Stimulated activated CD8-positive, alpha-beta memory T cell treated with anti-CD3 and anti-CD28 coated beads, Interleukin-12 subunit alpha, Interleukin-12 subunit beta, amount 100 ng/mL, for 24 hours (primary cell): ENCODE measurements around the gene PHACTR1.
"Not testable (repeated sequence)": the region's sequence is repeated elsewhere in the genome, so short reads cannot be mapped to it uniquely, and the experiment has no call there.

Source experiments
- DNase-seq: peaks from one replicate; pipeline ENCODE4 v3.0.0-alpha.2; 2020; ENCODE audit errors: extremely low read depth

PHACTR1 gene

DNA sequence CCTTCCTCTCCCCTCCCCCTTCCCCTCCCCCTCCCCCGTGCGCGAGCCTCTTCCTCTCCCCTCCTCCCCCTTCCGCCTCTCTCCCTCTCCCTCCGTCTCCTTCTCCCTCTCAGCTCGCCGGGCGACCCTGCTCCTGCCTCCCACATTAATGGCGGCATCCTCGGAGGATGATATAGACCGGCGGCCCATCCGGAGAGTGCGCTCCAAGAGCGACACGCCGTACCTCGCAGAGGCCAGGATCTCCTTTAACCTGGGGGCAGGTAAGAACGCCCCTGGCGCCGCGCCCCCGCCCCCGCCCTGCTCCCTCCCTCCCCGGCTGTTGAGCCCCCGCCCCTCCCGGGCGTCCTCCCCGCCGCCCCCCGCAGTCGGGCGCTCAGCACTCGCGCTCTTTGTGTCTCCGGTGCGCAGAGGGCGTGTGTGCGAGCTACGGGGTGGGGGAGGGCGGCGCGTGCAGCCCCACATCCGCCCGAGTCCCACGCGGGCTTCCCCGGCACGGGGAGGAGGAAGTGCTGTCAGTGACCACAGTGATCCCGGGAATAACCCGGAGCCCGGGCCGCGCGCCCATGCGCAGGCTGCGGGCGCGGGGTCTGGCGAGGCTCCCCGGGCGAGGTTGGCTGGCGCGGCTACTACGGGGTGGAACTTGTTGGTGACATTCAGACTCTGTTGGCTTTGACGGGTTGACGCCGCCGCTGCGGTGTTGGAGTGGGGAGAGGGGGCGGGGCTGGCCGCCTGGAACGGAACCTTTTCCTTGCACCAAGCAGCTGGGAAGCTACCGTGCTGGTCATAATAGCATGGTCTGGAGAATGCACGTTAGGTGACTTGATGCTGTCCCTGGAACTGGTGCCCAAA is 33.2 kb downstream of the PHACTR1 start:
- DNase-seq = no peak

DNA sequence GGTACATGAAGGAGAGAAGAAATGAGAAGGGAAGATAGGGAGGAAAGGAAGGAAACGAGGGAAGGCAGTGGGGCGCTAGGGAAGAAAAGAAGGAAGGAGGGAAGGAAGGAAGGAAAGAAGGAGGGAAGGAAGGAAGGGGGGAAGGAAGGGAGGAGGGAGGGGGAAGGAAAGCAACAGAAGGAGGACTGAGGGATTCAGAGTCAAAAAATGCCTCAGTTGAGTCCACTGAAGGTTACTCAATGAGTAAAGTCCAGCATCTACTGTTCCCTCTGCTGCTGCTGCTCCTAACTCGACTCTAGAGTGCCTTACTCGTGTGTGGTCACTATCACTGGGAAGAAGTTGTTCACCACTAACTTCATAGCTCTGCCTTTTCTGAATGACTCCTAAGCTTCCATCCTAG is 33.8 kb downstream of the PHACTR1 start:
- no peak for DNase-seq

DNA sequence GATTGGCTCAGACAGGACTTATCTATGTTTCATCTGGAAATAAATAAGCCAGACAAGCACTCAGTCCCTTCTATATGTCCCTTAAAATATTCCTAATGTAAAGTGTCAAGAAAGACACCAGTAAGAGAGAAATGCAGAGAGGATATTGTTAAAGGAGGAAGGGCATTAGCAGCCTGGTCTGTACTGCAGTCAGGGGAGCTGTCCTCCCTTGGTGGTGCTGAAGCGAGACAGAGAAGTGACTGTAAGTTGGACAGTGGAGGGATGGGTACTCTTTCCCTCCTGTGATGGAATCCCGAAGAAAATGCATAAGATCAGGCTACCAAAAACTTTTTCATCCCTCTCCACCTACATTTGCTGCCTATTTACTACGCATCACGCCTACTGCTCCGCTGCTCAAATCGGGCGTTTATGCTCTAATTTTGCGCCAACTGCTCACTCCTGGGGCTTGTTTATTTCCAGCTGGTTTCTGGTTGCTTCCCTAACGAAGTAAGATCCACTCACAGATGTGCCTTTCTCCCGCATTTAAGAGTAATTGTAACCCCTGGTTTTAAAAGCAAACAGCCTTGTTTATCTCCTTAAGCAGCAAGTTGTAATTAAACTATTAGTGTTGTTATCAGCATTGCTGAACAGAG is 35.2 kb downstream of the PHACTR1 start:
- DNase-seq = no peak

DNA sequence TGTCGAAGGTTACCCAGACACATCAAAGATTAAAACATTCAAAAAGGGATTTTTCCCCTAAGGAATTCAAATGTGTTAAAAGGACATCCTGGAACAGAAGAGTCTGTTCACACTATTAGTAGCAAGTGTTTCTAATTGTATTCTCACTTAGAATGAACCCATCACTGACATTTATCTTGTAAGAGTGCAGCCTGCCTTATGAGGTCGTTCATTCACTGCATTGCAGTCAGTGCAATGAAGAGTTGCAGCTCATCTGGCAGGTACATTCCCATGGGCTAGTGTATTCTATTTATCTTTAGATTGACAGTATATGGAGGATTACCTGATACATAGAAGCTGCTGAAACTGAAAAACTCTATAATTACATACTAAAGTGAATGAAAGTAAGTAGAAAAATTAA is 36.5 kb downstream of the PHACTR1 start:
- DNase-seq = no peak

DNA sequence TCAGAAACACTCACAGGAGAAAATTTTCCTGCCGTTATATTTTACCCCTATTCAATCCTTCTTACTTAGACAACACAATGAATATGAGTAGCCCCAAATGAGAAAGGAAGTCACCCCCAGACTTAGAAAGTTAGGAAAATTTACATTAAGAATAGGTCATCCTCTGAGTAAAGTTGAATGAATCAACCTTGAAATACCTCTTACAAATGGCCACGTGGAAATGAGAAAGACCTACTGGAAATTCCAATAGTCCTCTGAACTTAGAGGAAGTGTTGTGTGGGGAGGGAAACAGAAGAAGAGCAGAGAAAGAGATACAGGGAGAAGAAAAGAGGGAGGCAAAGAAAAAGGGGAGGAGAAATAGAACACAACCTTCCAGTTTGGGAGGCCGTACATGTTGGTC is 43.7 kb downstream of the PHACTR1 start:
- no peak for DNase-seq

DNA sequence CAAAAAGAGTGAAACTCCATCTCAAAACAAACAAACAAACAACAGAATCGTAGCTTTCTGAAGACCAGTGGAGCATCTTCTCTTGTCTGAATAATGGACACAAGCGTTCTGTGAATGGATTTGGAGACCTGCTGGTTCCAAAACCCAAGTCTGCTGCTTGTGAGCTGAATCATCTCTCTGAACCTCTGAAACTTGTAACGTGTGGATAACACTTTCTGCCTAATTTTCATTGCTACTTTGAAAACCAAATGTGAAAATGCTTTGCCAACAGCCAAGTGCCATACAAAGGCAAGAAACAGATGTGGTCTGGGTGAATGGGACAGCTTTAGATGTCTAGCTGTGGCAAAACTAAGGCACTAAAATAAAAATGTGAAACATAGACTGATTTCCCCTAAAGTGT is 44.3 kb downstream of the PHACTR1 start:
- DNase-seq = no peak

DNA sequence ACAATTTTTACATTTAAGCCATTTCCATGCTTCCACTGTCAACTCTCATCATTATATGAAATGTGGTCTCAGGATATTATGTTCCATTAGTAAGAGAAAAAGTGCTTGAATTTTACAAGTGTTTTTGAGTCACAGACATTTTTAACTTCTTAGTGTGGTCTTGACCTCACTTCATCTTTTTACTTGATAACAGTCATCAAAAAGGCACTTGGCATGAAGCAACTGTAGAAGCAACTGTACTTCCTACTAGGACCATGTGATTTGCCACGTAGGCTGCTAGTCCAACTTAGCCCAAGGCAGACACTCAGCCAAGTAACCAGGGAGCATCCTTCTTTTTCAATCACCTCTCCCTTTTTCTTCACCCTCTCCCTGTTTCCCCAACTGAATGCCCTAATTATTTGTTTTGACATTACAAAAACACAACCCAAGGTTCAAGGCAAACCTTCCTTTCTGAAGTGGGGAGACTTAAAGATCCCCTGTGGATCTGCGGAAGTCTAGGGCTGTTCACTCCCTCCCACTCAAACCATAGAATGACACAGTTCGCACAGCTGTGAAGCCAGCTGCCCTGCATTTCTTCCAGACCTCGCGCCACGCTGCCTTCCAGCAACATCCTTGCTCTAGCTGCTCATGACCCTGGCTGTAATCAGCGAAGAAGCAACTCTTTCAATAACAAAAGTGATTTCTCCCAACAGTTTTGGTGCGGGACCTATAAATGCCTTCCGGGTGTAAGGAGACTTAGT is 45.0 kb downstream of the PHACTR1 start:
- no peak for DNase-seq

DNA sequence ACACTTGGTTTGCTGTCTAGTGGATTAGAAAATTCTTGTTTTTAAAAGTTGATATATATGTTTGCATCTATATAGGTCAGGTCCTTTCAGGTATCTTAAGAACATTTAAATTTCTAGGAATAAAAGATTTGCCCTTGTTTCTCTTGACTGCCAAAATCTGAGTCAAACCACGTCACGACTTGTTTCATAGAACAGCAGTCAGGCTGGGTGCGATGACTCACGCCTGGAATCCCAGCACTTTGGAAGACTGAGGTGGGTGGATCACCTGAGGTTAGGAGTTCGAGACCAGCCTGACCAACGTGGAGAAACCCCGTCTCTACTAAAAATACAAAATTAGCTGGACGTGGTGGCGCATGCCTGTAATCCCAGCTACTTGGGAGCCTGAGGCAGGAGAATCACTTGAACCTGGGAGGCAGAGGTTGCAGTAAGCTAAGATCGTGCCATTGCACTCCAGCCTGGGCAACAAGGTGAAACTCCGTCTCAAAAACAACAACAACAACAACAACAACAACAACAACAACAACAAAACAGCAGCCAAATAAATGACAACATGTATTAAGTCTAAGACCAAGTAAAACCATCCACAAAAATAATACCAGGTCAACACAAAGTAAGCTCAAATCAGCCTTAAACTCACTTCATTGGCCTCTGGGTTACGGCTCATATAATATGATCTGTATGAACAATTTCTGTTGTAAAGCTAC is 46.3 kb downstream of the PHACTR1 start:
- DNase-seq = not testable (repeated sequence)

DNA sequence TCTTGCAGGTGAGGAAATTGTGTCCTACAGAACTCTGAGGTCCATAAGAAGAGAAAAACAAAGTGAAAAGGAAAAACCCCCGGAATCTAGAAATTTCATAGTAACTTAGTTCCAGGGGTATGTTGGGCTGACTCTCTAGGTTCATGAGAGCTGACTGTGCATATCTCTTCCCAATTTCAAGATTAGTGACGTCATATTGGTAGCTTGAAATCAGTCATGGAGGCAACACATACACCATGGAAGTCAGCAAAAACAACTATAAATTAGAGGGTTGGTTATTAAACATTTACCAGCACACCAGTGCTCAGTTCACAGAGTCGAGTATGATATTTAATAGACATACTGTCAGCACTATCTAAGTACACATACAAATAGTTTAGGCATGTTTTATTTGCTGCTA is 49.8 kb downstream of the PHACTR1 start:
- no peak for DNase-seq

DNA sequence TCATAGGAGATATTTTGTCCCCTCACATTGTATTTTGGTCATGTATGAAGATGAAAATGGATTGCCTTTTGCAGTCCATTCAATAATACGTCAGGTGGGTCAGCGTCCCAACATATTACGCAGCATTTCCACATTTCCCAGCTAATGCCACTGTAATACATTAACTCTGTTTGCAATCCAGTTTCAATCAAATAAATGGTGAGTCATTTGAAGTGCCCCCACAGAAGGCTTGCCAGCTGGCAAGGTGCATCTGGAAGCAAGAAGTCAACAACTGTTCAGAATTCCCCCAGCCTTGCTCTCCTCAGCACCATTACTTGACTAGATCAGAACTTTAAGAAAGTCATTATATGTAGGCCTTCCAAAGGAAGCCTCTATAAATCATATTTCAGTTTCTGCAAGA is 50.4 kb downstream of the PHACTR1 start:
- DNase-seq = no peak

DNA sequence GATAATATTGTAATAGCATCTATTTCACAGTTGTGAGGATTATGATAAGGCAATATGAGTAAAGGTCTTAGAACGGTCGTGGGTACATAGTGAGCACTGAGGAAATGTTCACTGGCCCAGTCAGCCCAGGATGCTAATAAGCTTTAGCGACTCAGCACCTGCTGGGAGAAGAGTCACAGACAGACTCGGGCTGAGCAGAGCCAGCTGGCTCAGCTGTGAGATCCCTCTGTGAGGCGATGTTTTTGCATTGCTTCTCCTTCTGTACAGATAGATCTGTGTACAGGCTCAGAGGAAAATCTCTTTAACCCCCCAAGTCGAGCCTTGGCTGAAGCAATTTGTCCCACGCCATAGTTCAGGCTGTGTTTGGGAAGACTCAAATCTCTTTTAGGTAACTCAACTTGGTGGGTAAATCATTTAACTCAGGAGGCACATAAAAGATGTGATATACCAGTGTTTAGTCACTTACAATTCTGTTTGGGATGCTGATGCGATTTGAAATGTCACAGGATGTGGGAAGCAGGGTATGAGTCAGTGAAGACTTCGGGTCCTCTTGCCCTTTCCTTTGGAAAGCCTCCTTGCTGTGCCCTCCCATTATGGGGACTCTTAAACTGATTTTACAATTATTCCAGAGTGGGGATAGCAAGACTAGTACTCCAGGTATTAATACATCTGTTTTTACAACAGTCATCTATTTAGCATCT is 53.1 kb downstream of the PHACTR1 start:
- no peak for DNase-seq

DNA sequence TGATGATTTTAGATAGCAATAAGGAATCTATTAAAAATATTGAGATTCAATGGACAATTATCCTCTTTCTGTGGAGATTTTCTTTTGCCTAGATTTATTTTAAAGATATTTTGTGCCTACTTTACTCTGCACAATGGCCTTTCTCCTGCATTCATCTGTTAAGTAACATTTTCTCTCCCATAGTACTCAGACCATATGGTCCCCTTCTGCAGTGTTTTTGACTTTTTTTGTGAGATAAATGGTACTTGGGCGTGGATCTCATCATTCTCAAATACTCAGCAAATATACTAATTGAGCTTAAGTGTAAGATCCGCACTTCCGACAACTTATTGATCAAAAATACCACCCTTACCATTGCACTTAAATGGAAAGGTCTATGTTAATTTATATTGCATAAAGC is 55.8 kb downstream of the PHACTR1 start:
- DNase-seq = no peak

DNA sequence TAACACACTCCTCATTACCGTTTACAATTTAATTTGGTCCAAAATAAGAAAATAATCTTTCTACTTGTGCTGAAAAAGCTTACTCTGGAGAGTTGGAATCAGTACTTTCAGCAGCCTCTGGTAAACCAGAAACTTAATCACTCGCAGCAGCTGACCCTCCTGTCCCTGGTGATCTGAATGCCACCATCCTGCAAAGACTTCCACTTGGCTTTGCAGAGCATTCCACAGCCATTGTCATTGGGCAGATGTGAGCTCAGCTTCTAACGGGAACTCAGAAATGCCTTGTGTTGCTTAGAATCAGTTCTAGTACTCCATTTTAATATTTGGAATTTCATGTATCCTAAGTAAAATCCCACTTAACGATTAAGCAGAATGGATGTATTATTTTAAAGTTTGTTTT is 59.7 kb downstream of the PHACTR1 start:
- no peak for DNase-seq

DNA sequence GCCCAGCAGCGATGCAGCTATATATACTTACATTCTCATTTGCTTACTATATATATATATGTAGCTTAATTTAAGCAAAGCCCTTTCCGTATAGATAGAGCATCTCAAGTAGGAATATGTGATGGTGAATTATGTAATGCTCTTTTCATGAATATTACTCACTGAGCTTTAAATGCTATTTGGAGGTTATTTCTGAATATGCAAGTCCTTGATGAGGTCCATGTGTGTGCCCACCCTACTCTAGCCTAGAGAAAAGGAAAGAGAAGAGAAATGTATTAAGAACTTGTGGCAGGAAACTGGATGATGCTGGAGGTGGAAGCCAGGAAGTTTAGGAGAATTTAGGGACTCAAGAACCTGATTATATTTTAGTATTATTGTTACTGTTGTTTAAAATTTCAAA is 63.2 kb downstream of the PHACTR1 start:
- DNase-seq = no peak

DNA sequence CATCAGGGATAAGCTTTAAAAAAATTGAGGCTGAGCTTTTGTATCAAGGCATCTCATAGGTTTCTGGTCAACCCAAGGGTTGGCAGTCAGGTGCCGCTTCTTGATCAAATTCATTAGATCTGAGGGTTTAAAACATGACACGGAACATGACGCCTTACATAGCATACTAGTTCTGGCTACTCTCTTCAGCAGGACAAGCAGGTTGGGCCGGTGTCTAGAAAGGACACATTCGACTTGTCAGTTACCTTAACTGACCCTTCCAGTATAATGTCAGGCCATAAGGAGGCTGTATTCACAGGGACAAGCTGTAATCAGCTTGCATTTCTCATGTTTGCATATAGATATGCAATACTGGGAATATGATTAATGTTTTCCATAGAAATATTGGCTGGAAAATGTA is 65.6 kb downstream of the PHACTR1 start:
- no peak for DNase-seq

DNA sequence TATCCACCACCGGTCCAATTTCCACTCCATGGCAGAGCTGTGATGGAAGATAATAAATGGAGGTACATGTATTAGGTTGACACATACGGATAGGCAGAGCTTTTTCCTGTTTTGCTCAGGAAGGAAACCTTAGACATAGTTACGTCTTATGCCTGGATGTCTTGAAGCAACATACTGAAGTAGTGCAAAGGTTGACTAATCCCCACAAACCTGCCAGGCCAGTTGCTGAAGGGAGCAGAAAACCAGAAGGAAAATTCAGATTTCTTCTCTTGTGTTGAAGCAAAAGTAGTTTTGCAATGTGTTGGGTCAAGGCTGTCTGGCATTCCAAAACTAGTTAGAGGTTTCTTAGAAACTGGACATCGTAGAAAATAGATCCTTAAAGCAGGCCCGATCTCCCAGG is 68.7 kb downstream of the PHACTR1 start:
- DNase-seq = no peak

DNA sequence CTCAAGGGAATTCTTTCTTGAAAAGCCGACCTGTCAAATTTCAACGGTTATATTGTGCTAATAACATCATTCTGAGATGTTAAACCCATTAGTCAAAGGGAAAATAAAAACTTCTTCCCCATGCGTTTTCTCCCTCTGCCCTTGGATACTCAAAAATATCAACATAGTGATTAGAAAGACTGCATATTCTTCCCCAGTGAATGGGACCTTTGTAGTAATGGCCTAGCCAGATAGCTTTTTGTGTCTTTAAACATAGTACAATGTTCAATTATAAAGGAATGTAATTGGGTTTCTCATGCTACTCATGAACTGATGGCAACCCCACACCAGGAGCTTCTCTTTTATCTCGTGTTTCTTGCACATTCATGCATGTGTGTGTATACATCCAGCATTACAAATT is 69.4 kb downstream of the PHACTR1 start:
- DNase-seq = no peak

DNA sequence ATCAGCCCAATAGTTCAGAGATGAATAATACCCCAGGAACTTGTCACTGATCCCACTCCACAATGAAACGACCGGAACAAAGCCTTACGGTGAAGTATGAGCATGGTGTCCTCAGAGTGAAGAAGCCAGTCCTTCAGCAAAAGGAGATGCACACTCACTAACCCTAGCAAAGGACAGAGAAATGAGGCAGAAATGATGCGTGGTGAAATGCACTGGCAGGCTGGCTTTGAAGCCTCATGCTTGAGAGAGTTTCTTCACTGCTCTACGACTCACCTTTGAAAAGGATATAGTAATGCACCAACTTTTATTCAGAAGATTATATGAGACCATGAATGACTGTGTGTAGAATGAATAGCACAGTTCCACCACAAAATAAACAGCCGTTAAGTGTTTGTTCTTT is 74.8 kb downstream of the PHACTR1 start:
- no peak for DNase-seq

DNA sequence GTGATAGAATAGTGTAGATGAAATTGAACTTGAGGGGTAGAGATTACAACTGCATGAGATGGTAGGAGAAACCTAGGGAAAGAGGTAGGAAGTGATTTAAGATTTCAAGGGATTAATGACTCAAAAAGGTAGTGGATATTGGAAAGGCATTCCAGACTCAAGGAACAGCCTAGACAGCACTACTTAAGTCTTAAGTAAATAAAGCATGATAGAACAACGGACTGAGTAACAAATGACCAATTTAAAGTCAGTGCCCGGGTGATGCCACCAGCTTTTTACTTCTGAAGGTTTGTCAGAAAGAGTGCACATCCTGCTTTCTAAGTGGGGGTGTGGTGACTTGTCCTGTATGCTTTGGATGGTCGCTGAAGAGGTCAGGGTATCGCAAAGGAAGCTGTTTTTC is 81.8 kb downstream of the PHACTR1 start:
- DNase-seq = no peak

DNA sequence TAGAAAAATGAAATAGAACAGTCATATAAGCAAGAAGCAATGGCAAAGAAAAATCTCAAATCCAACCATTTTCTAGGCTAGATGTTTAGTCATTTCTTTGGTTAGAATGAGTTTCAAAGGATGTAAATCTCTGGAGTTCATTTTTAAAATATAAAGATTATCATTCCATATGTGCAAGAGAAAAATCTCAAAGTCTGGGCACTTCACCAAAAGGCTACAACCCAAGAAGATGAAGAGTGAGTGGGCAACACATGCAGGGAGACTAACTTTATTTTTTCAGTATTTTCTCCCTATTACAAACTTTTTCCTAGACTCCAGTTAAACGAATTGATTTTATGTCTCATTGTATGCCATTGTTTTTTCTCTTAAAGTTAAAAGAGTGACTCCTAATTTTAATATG is 83.6 kb downstream of the PHACTR1 start:
- DNase-seq = no peak

DNA sequence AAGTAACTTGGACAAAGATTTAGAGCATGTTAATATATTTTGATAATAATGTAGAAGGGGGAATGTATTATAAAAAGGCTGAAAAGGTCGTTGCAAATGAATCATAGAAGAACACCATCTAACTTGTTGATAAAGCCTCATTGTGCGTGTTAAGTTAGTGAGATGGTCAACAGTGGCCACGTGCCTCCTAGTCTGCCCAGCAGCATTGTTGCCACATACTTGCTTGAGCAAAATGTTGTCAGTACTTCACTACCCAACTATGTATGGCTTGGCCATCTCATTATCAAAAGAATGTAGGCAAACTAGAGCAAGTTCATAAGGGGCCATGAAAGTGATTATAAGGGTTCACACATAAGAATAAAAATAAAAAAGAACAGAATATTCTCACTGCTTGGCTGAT is 84.6 kb downstream of the PHACTR1 start:
- DNase-seq = no peak

DNA sequence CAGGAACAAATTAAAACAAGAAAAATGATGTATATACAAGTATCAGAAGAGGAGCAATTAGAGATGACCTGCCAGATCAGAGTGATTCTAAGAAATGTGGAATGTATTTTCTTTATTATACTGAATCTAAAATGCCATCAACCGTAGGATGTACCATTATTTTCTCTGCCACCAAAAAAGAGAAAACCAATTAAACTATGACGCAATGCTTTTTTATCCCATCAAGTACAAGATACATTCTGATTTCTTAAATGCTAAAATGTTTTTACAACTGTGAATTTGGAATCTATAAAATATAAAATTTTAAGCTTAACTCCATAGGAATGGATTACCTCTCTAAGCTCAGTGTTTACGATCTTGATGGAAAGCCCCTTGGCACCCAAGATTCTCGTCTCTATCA is 85.9 kb downstream of the PHACTR1 start:
- DNase-seq = no peak
